HG02610 (cell line): Measurements from ENCODE around the gene BCAR3.

Experiments
- ATAC-seq: cut with Tn5 transposase; IDR thresholded peaks from one replicate; pipeline ENCODE4 v1.9.1; 2021; ENCODE audit warnings: mild to moderate bottlenecking, moderate library complexity; ENCODE audit not compliant: unreplicated experiment

BCAR3 gene

DNA sequence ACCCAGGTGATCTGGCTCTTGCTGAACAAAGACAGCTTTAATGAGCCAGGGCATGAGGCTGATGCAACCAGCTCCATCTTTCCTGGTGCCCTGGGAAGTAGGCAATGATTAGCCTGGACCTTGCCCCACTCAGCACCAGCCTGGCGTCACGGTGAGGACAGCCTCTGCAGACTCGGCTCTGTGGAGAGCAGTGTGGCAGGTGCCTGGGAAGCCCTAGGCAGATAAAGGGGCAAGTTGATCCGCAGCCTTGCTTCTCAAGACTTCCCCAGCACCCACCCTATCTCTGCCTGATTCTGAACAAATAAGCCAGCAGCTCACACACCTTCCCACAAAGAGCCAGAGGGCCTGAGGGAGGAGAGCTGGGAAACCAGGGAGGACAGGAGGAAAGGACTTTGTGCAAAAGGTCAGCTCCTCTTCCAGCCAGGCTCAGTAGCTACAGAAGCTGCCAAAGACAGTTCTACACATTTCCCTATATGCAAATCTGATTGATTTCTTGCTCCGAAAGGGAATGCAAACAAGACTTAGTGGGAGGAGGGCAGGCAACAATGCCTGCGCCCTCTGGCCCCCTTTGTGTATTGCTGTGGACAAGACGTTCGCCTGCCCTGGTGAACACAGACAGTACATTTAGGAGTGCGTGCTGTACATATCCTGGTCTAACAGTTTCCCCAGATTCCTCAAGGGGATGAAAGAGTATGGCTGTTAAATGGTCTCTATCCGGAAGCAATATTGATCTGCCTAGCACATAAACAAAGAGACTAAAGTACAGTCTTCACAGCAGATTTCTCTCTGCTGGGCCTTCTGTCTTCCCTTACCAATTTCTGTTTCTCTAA is 63.8 kb downstream of the BCAR3 start:
- ATAC-seq = no peak

GRCh38 chr1:93616996-93617669 is 64.5 kb downstream of the BCAR3 start:
- no peak for ATAC-seq

- ATAC-seq = no peak
These were observed 65.2 kb downstream of the BCAR3 start for GRCh38 chr1:93616221-93616995.

GRCh38 chr1:93615582-93616150 is 66.0 kb downstream of the BCAR3 start:
- peak; percentile 87 for ATAC-seq

GRCh38 chr1:93614986-93615581 is 66.6 kb downstream of the BCAR3 start:
- ATAC-seq = peak; percentile 21

- ATAC-seq = no peak
These were observed 67.1 kb downstream of the BCAR3 start for GRCh38 chr1:93614541-93614940.

- no peak for ATAC-seq
These were observed 67.7 kb downstream of the BCAR3 start for GRCh38 chr1:93613898-93614297.

DNA sequence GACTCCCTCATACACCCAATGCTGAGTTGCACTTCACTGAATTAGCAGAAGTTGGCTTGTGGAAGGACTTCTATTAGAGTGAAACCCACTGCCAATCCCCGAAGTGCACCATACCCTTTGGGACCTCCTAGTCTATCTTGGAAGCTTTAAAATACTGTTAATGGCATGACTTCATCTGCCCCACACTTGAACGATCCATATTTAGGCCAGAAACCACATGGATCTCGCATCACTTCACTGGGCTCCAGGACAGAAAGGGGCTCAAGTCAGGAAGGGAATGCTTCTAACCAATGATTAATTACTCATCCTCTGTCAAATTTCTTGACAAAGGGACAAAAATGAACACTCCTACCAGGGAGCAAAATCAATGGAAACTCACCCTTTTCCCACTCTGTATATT is 69.1 kb downstream of the BCAR3 start:
- no peak for ATAC-seq

GRCh38 chr1:93611668-93612067 is 70.0 kb downstream of the BCAR3 start:
- no peak for ATAC-seq

GRCh38 chr1:93609536-93609935 is 72.1 kb downstream of the BCAR3 start:
- no peak for ATAC-seq

DNA sequence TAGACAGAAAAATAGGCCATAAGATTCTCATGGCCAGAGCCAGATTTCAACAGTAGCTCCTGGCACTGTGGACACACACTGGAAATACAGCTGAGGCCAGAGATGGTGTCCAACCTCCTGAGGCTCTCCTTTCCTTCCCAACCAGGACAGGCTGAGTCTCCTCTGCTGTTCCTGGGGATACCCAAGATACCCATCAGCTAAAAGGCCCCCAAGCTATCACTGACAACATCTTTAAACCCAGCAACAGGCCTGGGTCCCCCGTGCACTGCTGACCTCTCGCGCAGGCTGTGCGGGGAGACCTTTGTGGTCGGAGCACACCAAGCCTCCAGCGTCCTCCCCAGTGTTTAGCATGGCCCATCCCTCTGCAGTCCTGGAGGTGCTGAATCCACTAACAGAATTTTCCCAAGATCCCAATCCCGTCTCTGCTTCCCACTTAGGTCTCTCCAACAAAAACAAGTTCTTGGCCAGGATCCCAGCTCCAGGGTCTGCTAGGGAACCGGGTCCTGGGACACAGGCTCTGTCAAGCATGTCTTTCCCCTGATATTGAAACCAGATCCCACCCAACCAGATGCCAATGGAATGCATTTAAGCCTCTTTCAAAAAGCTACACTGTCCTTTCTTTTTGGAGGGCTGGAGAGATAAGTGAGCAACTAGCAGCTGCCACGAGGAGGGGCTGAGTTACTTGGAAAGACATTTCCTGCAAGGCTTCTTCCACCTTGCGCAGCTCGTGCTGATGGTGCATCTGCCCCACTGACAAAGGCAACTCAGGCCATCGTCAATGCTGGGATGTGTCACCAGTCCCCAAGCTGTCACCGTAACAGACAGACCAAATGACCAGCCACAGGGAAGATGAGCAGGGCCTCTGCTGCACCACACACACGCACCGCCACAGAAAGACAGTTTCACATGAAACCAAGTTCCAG is 73.2 kb downstream of the BCAR3 start:
- ATAC-seq = peak; percentile 19

DNA sequence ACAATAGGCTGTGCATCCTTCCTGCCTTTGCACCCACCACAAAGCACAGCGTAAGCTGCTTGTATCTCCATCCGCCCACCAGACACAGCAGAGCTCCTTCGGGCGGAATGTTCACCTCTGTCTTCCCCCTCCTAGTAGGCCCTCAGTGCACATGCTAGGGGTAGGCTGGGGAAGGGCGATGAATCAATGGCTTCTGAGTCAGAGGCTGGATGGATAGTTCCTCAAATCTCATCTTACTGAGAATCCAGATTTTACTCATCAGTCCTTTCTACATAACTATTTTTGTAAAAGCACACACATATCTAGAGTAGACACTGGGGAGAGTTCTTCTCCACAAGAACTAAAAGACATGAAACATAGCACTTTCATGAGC is 73.8 kb downstream of the BCAR3 start:
- ATAC-seq = peak; percentile 97

GRCh38 chr1:93605812-93606512 is 75.7 kb downstream of the BCAR3 start:
- ATAC-seq = no peak

DNA sequence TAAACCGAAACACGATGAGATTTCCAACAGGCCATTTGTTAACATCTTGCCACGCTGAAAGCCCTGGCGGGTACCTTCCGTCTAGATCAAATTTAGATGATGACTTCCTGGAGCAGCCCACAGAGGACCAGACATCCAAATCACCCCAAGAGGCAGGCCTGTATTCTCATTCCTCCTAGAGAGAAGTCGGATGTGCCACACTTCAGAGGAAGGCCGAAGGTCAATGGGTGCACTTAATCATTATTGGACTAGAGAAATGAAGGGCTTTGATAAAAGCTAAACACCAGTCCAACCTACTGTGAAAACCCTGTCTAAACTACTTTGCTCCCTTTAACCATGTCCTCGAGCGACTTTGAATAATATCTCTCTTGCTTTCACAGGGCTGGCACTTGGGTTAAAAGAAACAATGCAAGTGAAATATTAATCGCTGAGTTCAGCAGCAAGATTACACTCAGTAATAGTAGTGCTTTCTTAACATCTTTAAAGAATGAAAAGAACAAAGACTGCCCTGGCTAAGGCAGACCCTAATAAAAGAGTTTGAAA is 76.5 kb downstream of the BCAR3 start:
- no peak for ATAC-seq

DNA sequence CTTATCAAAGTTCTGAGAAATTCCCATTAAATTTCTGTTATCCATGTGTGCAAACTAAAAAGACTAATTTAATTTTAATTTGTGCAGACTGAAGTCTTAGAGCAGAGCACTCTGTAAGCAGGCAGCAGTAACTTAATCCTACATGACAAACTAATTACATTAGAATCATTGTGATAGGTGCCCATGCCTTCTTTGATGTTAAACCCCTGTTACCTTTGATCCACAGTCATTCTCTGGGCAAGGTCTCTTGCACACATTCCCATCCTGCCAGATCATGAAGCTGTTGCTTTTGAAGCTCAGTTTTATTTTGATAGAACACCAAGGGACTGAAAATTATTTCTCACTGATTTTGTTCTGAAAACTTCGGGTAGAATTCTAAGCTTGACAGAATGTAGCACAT is 77.2 kb downstream of the BCAR3 start:
- ATAC-seq = no peak

DNA sequence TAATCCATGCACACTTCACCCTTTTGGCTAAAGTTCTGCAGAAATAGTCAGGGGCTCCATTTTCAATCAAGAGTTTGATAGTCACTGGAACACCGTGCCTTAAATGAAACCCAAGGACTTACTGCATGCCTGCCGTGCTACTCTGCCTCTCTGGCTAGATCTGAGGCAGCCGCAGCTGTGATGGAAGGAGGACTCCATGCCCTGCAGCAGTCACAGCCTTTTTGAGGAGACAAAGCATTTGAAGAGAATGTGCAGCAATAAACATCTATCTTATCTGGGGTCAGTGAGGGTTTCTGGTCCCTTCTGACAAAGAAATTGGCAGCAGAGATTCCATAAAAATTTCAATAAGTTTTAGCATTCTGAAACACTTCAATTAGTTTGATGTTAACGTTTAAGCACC is 78.0 kb downstream of the BCAR3 start:
- ATAC-seq = no peak

- ATAC-seq = no peak
These were observed 78.5 kb downstream of the BCAR3 start for GRCh38 chr1:93603106-93603505.

GRCh38 chr1:93602101-93602500 is 79.5 kb downstream of the BCAR3 start:
- no peak for ATAC-seq

- no peak for ATAC-seq
These were observed 80.0 kb downstream of the BCAR3 start for GRCh38 chr1:93601686-93602085.
